ENCODE results near the gene GMPR2.

The GMPR2 gene

GRCh38 chr14:24271134-24271833 lies 38.6 kb downstream of the GMPR2 start, which contains the start of gene RABGGTA:
Gene RABGGTA (minus strand): TSS chr14:24271597. CDS start chr14:24271115, 482 bp downstream.
- peak; percentile 87 to 95 for DNase-seq

DNA sequence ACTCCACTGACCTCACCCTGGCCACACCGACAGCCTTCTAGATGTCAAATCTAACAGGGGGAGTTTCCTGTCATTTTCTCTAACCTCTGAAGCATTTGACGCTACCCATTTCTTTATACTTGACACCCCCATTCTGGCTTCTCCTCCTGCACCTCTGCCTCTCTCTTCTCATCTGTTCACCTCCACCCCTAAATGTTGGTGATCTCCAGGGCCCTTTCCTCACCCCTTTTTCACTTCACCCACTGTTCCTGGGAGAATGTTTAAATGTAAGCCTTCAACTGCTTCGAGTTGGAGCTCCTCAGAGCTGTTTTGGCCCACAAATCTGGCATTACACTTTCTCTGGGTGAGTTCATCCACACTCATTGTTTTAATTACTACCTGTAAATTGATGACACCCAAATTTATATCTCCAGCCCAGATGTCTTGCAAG lies 39.1 kb downstream of the GMPR2 start:
- DNase-seq, result no peak

- DNase-seq, result no peak
Observed at GRCh38 chr14:24272467-24272866, 39.7 kb downstream of the GMPR2 start.

- DNase-seq, result no peak
Observed at GRCh38 chr14:24273422-24273998, 40.8 kb downstream of the GMPR2 start.

DNA sequence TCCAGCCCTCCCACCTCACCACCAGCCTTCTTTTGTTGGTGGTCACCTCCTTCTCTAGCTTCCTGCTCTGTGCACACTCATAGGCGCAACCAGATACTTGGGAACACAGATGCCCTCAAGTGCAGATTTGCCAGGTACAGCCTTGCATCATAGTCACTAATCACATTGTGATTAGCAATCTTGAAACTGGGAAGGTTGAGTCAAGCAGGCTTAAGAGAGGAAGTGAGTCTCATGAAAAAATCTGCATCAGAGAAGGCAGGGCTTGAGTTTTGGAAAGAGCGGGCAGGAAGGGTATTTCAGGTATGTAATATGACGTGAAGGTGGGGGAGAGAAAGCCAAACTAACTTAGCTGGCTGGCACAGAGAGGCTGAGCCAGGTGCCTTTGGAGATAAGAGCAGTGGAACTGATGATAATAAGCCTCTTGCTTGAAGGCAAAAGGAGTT lies 41.4 kb downstream of the GMPR2 start:
- no peak for DNase-seq

GRCh38 chr14:24277071-24277470 lies 44.3 kb downstream of the GMPR2 start:
- DNase-seq, result no peak

GRCh38 chr14:24277606-24278321 lies 45.0 kb downstream of the GMPR2 start:
- DNase-seq, result no peak

GRCh38 chr14:24278424-24278823 lies 45.7 kb downstream of the GMPR2 start:
- no peak for DNase-seq

- no peak for DNase-seq
Observed at GRCh38 chr14:24279301-24280186, 46.8 kb downstream of the GMPR2 start.

- DNase-seq, result no peak
Observed at GRCh38 chr14:24280797-24281460, 48.2 kb downstream of the GMPR2 start.

DNA sequence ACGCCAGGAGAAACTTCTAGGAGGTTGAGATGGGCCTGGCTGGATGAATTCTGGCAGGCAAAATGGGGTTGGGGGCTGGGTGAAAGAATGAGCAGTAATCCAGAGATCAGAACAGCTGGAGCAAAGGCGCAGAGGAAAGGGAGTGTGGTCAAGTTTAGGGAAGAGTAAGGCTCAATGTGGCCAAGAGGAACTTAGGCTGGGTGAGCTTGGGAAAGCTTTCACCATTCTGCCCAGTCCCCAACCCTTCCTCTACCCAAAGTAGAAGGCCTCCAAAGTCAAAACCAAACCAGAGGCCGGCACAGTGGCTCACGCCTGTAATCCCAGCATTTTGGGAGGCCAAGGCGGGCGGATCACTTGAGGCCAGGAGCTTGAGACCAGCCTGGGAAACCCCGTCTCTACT lies 48.9 kb downstream of the GMPR2 start:
- no peak for DNase-seq

- no peak for DNase-seq
Observed at GRCh38 chr14:24282736-24283135, 50.0 kb downstream of the GMPR2 start.

DNA sequence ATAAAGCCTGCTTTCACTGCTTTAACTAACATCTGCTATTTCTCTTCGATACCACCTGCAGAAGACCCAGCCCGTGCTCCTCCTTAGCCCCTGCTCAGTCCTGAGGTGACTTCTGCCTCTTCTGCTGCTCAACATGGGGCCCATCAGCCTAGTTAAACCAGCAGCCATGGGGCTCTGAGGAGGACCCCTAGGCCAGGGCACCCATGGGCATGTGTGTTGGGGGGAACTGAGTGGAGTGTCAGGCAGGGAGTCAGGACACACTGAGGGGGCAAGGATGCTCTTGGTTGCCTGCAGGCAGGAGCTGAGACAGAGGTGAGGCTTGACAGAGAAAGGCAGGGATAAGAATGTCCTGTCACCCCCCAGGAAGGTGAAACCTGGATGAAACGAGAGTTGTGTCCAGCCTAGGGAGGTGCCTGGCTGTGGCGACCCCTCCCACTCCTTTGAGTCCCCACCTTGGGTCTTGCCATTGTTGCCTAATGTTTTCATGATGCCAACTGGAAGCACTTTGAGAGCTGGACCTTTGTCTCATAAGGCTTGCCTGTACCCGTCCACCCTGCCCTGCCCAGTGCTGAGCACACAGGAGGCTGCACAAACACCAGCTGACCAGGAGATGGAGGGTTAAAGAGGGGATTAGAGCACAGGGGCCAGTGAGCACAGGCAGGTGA lies 51.2 kb downstream of the GMPR2 start:
- no peak for DNase-seq

DNA sequence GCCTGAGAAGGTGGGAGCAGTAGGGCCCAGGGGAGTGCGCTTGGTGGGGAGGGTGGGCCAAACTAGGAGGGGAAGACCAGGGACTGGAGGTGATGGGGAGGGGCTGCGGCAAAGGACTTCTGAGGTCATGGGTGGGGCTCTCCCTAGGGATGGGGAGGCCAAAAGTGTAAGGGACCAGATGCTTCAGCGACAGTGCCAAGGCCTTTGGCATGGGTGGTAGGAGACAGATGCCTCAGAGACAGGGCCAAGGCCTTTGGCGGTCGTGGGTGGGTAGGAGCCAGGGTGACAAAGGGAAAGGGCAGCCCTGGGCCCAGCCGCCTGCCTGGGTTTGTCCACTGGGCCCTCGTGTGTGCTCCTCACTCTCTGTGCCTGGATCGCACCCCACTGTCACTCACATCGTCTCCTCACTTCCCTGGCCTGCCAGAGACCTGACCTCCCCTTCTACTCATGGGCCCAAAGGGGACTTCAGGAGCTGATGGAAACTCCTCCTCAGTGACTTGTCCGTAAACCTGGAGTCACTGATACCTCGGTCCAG lies 51.8 kb downstream of the GMPR2 start:
- no peak for DNase-seq

- DNase-seq, result no peak
Observed at GRCh38 chr14:24285351-24285750, 52.6 kb downstream of the GMPR2 start.

- no peak for DNase-seq
Observed at GRCh38 chr14:24286996-24287395, 54.3 kb downstream of the GMPR2 start.

Measured in NCI-H1930 (cell line).